Hypothalamus (tissue), 51 donors: Measurements from ENCODE around the gene KIF26B.

Experiments used
- DNase-seq, 51 donors: peaks; one replicate each; lab custom pipeline; 2025; lab: John Stamatoyannopoulos, UW

KIF26B gene

GRCh38 chr1:245656189-245656717 is 501.5 kb downstream of the KIF26B start:
- DNase-seq: no peak

DNA sequence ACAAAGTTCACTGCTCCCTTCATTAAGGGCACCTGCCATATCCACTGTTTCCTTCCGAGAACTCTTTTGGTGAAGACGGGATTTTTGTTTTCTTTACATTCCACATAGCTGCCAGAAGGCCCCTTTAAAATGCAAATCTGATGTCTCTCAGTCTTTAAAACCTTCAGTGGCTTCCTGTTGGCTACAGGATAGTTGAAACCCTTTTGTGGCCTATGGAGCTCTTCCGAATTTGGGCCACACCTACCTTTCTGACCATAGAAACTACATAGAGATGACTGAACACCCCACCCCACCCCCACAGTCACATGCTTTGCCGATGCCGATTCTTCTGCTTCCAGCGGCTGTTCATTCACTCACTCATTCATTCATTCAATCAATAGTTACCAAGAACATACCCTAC is 502.6 kb downstream of the KIF26B start:
- DNase-seq: no peak

- no peak for DNase-seq
Observed at GRCh38 chr1:245663373-245663772, 508.6 kb downstream of the KIF26B start.

GRCh38 chr1:245663841-245664240 is 509.1 kb downstream of the KIF26B start:
- no peak for DNase-seq

GRCh38 chr1:245666412-245666811 is 511.6 kb downstream of the KIF26B start:
- no peak for DNase-seq

DNA sequence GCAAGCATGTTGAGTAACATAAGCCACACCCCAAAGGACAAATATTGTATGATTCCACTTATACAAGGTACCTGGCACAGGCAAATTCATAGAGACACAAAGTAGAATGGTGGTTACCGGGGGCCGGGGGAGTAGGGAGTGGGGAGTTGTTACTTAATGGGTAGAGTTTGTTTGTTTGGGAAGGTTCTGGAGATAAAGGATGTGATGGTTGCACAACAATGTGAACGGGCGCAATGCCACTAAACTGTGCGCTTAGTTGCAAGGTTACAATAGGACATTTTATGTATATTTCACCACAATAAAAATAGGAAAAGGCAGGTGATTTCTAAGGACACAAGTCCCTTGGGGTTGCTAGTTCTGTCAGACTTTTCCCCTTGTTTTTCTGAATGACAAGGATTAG is 516.6 kb downstream of the KIF26B start:
- DNase-seq: no peak

- DNase-seq: no peak
Observed at GRCh38 chr1:245671966-245672767, 517.4 kb downstream of the KIF26B start.

- DNase-seq: peak in 1 of 51 donors; percentile 6
Observed at GRCh38 chr1:245672836-245673656, 518.3 kb downstream of the KIF26B start.

DNA sequence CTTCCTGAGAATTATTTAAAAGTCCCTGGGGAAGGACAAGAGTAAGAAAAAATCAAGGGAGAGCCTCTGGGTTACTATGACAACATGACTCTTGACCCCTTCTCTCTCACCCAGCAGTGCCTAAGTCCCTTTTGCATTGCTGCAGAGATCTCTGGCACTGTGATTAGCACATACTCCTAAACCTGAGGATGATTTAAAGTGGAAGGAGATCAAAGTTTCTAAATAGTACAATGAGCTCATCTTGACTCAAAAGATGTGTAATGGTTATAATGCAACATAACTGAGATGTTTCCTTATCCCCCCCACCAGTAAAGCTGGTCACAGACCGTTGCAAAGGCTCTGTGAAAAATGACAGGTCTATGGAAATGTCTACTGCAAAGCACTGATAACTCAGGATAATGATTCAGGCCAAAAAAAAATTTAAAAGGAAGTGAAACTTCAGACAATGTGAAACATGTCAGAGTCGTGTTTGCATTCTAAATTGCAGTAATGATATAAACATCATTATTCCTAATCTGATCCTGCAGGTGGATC is 519.2 kb downstream of the KIF26B start:
- DNase-seq: no peak

DNA sequence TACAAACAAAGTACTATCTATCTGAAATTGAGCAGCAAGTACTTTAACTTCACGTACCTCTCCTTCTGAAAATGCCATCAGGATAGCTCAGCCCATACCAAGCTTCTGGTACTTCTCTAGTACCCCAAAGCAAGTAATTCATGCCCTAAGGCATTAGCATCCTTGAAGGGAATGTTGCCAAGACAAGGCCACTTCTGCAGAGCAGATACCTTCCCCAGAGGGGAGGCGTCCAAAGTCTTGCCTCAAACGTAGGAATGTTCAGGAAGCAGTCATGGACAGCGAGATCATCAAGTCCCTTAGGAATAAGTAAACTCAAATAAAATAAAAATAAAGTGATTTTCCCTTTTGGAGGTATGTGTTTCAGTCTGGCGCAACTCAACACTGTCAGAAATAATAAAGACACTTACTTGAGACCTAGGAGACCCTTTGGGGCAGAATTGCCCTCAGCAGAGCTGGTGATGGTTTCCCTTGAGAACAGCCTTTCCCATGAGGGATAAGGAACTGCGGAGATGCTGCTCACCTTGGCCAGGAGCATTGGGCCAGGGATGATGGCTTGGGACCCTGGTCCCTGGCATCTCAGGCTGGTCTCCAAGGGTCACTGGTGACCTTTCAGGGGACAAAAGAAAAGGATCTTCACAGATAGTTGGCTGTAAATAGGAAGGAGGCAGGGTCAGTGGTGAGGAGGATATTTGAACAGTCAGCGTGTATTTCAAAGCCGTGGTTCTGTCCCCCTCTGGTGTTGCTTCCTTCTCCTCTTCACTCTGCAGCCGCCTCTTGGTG is 522.9 kb downstream of the KIF26B start:
- no peak for DNase-seq

DNA sequence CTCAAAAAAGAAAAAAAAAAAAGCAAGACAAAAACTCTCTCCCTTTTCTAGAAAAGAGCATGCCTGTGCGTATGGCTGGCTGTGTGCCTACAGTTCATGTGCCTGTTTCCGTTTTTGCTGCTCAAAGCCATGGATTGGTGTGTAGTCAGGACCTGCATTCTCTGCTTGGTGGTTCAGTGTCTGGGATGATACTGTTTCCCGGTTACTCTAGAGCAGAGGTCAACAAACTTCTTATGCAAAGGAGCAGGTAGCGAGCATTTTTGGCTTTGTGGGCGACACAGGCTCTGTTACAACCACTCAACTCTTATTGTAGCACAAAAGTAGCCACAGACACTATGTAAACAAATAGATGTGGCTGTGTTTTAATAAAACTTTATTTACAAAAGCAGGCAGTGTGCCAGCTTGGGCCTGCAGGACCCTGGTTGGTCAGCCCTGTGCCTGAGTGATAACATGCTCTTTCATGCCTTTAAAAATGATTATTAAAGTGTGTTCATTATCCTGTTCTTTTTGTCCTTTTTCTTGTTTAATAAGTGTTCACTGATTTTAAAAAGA is 524.2 kb downstream of the KIF26B start:
- DNase-seq: no peak

DNA sequence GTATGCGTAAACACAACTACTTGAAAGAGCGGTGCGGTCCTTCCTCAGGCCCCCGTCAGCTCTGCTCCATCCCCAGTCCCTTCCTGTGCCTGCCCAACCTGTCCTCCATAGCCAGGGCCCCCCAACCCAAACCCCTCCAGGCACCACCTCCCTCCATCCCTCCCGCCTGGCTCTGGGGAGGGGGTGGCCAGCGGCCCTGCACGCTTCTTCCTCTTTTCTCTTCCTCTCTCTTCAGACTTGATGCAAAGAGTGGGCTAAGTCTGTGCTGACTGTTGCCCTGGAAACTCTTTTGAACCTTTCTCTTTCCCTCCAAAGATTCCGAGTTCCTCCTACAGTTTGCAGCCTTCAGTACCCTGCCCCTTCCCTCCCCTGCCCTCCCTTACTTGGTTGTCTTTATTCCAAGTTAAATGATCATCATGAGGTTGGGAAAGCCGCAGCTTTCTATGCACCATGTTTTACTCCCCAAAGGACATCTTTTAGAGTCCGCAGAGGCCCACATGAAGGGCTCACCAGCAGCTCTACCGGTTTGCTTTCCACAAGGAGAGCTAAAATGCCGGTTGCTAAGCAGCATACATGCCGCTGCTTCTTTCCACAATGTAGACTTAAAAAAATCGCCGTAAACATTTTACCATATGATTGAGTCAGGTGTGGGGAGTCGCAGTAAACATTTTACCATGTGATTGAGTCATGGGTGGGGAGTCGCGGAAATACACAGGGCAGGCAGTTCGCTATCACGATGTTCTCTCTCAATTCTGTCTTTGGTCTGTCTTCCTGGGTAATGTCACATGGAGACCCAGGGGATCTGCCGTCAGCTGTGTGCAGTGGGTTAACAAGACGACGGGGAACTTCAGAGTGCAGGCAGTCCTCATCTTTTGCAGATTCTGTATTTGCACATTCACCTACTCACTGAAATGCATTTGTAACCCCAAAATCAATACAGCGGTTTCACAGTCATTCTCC is 525.3 kb downstream of the KIF26B start:
- DNase-seq: peak in 2 of 51 donors; percentile 13 to 43

DNA sequence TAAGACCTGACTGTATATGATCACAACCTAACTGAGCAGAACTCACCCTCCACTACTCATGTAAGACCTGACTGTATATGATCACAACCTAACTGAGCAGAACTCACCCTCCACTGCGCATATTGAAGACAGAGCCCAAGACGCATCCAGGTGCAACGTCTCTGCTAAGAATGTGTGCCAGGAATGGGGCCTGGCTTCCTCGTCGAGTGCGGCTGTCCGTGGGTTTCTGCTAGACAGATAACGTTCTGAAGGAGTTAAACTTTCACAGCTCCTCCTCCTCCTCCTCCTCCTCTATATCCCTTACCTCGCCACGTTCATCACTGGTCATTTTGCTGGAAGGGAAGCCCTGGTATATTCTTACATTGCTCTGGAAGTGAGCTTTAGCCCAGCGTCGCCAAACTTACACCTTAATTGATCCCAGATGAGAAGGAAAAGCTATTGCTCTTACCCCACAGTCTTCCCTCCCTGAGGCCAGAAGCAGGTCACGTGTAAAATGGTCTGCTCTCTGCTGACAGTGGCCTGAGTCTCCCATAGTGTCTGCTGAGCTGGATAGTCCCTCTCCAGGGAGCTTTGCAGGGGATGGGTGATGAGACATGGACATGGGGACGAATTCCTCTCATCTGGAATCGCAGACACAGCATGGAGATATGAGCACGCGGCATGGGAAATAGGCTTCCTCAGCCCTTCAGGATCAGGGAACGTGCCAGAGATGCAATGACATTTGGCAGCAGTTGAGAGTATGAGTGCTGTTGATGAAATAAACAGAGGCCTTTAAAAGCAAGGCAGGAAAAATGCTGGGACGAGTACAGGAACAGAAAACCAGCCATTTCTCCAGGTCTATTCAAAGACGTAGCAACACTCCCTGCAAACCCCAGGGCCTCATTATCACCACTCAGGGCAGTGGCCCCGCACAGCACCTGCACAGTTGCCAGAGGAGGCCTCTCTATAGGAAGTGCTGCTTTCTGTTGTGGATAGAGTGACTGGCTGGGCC is 528.1 kb downstream of the KIF26B start:
- DNase-seq: no peak

DNA sequence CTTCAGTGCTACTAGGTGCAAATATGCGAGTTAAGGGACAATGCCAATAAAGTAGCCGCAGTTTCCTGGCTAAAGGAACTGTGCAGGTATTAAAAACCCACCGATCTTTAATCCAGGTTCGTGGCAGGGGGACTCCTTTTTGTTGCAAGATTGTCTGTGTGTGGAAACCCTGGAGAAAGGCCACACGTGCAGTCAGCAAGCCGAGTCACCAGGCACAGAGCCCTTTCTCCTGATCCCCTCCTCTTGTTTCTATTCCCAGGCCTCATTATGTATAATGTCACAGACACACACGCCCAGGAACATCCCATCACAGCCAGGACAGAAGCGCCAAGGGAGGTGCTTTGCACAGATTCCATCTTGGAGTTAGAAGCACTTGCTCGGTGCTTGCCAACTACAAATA is 528.9 kb downstream of the KIF26B start:
- DNase-seq: no peak

- no peak for DNase-seq
Observed at GRCh38 chr1:245684166-245684565, 529.4 kb downstream of the KIF26B start.

- no peak for DNase-seq
Observed at GRCh38 chr1:245684571-245684970, 529.8 kb downstream of the KIF26B start.

DNA sequence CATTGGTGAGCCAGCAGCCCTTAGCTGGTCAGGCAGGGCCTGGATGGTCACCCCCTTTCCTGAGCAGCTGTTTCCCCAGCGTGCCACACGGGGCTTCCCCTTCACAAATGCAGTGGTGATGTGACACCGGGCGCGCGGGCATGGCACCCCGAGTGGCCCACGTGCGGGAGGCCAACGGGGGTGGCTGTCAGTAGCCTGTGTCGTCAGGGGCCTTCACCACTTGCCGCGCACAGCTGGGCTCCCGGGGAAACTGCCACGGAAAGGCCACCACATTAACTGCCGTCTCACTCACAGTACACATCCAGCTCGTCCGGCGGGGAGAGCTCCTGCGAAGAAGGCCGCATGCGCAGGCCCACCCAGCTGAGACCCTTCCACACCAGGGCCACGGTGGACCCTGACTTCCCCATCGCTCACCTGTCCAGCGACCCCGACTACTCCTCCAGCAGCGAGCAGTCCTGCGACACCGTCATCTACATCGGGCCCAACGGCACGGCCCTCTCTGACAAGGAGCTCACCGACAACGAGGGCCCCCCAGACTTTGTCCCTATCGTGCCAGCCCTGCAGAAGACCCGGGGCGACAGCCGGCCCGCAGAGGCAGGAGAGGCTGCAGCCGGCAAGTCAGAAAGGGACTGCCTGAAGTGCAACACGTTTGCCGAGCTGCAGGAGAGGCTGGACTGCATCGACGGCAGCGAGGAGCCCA is 530.5 kb downstream of the KIF26B start:
- DNase-seq: no peak
